Measurements from ENCODE around the gene ZCRB1.

The ZCRB1 gene

GRCh38 chr12:42285431-42285830 lies 40.5 kb downstream of the ZCRB1 start:
- H3K36me3 ChIP-seq (replicated peaks; ENCODE audit: insufficient read depth, low read length), result no peaks in the 10 kb centered on the region
- no peak for DNase-seq
- no peak overlapping the region for H2AFZ ChIP-seq (ENCODE audit: low read length)
- H3K4me3 ChIP-seq (ENCODE audit: low read length), result no peak overlapping the region
- no peaks in the 10 kb centered on the region for H3K9me3 ChIP-seq (replicated peaks; ENCODE audit: insufficient read depth, low read length)
- H3K4me1 ChIP-seq (ENCODE audit: low read length), result no peaks in the 10 kb centered on the region
- H4K20me1 ChIP-seq (ENCODE audit: insufficient read depth, low read length), result no peaks in the 10 kb centered on the region
- H3K9me2 ChIP-seq (replicated peaks; ENCODE audit: insufficient read depth, low read length), result no peaks in the 10 kb centered on the region
- H3F3A ChIP-seq (ENCODE audit: insufficient read depth, low read length), result no peaks in the 10 kb centered on the region
- no peak overlapping the region for H3K4me2 ChIP-seq (ENCODE audit: low read depth, low read length)
- no peaks in the 10 kb centered on the region for H3K27me3 ChIP-seq (replicated peaks; ENCODE audit: insufficient read depth, low read length)
- no peaks in the 10 kb centered on the region for H3K79me2 ChIP-seq (ENCODE audit: low read length)
- TF ChIP-seq EZH2 (optimal IDR thresholded peaks at IDR 0.05; ENCODE audit: low read depth, low read length), result no peak
- TF ChIP-seq EZH2phosphoT487 (IDR thresholded peaks at IDR 0.05; ENCODE audit: low read length), result no peak
- H3K27ac ChIP-seq (ENCODE audit: low read length), result no peak overlapping the region
- no peak overlapping the region for H3K9ac ChIP-seq (ENCODE audit: low read length)

- Histone ChIP-seq H3F3A (ENCODE audit: insufficient read depth, low read length) (no peaks in the 10 kb centered on the region), H3K9ac (ENCODE audit: low read length) (no peak overlapping the region), H3K4me3 (ENCODE audit: low read length) (no peak overlapping the region), H3K9me2 (replicated peaks; ENCODE audit: insufficient read depth, low read length) (no peaks in the 10 kb centered on the region), H3K36me3 (replicated peaks; ENCODE audit: insufficient read depth, low read length) (no peaks in the 10 kb centered on the region), H3K79me2 (ENCODE audit: low read length) (no peaks in the 10 kb centered on the region), H3K4me2 (ENCODE audit: low read depth, low read length) (no peak overlapping the region), H3K4me1 (ENCODE audit: low read length) (no peaks in the 10 kb centered on the region), H3K27ac (ENCODE audit: low read length) (no peak overlapping the region), H4K20me1 (ENCODE audit: insufficient read depth, low read length) (no peaks in the 10 kb centered on the region), H3K27me3 (replicated peaks; ENCODE audit: insufficient read depth, low read length) (no peaks in the 10 kb centered on the region), H2AFZ (ENCODE audit: low read length) (no peak overlapping the region), H3K9me3 (replicated peaks; ENCODE audit: insufficient read depth, low read length) (no peaks in the 10 kb centered on the region)
- no peak for TF ChIP-seq EZH2phosphoT487 (IDR thresholded peaks at IDR 0.05; ENCODE audit: low read length)
- no peak for TF ChIP-seq EZH2 (optimal IDR thresholded peaks at IDR 0.05; ENCODE audit: low read depth, low read length)
- TF ChIP-seq CTCF (IDR thresholded peaks at IDR 0.05; ENCODE audit: low read length), result no peak
- DNase-seq, result no peak
These were observed 41.0 kb downstream of the ZCRB1 start for GRCh38 chr12:42284876-42285275.

GRCh38 chr12:42284157-42284556 lies 41.7 kb downstream of the ZCRB1 start:
- H3K9me3 ChIP-seq (replicated peaks; ENCODE audit: insufficient read depth, low read length), result no peaks in the 10 kb centered on the region
- no peak overlapping the region for H3K4me3 ChIP-seq (ENCODE audit: low read length)
- no peaks in the 10 kb centered on the region for H3K4me1 ChIP-seq (ENCODE audit: low read length)
- no peak for DNase-seq
- H3K4me2 ChIP-seq (ENCODE audit: low read depth, low read length), result no peak overlapping the region
- H3K27ac ChIP-seq (ENCODE audit: low read length), result no peak overlapping the region
- no peaks in the 10 kb centered on the region for H4K20me1 ChIP-seq (ENCODE audit: insufficient read depth, low read length)
- H3K9ac ChIP-seq (ENCODE audit: low read length), result no peak overlapping the region
- no peaks in the 10 kb centered on the region for H3F3A ChIP-seq (ENCODE audit: insufficient read depth, low read length)
- no peak for TF ChIP-seq CTCF (IDR thresholded peaks at IDR 0.05; ENCODE audit: low read length)
- no peak for TF ChIP-seq EZH2phosphoT487 (IDR thresholded peaks at IDR 0.05; ENCODE audit: low read length)
- TF ChIP-seq EZH2 (optimal IDR thresholded peaks at IDR 0.05; ENCODE audit: low read depth, low read length), result no peak
- no peaks in the 10 kb centered on the region for H3K79me2 ChIP-seq (ENCODE audit: low read length)
- no peak overlapping the region for H2AFZ ChIP-seq (ENCODE audit: low read length)
- no peaks in the 10 kb centered on the region for H3K9me2 ChIP-seq (replicated peaks; ENCODE audit: insufficient read depth, low read length)
- H3K27me3 ChIP-seq (replicated peaks; ENCODE audit: insufficient read depth, low read length), result no peaks in the 10 kb centered on the region
- H3K36me3 ChIP-seq (replicated peaks; ENCODE audit: insufficient read depth, low read length), result no peaks in the 10 kb centered on the region

GRCh38 chr12:42283739-42284138 lies 42.2 kb downstream of the ZCRB1 start:
- TF ChIP-seq EZH2 (optimal IDR thresholded peaks at IDR 0.05; ENCODE audit: low read depth, low read length) (no peak), CTCF (IDR thresholded peaks at IDR 0.05; ENCODE audit: low read length) (no peak), EZH2phosphoT487 (IDR thresholded peaks at IDR 0.05; ENCODE audit: low read length) (no peak)
- no peak for DNase-seq
- H3K27ac ChIP-seq (ENCODE audit: low read length), result no peak overlapping the region

More at GRCh38 chr12:42283739-42284138, 42.2 kb downstream of the ZCRB1 start:
- Histone ChIP-seq H3F3A (ENCODE audit: insufficient read depth, low read length) (no peaks in the 10 kb centered on the region), H3K4me3 (ENCODE audit: low read length) (no peak overlapping the region), H3K9me3 (replicated peaks; ENCODE audit: insufficient read depth, low read length) (no peaks in the 10 kb centered on the region), H3K79me2 (ENCODE audit: low read length) (no peaks in the 10 kb centered on the region), H3K36me3 (replicated peaks; ENCODE audit: insufficient read depth, low read length) (no peaks in the 10 kb centered on the region), H4K20me1 (ENCODE audit: insufficient read depth, low read length) (no peaks in the 10 kb centered on the region), H3K9me2 (replicated peaks; ENCODE audit: insufficient read depth, low read length) (no peaks in the 10 kb centered on the region), H3K4me2 (ENCODE audit: low read depth, low read length) (no peak overlapping the region), H3K27me3 (replicated peaks; ENCODE audit: insufficient read depth, low read length) (no peaks in the 10 kb centered on the region), H2AFZ (ENCODE audit: low read length) (no peak overlapping the region), H3K4me1 (ENCODE audit: low read length) (no peaks in the 10 kb centered on the region), H3K9ac (ENCODE audit: low read length) (no peak overlapping the region)
